Astrocyte (in vitro differentiated cells and primary cell): ENCODE data around the gene PDIA5. TPM values are rescaled to one million over a fixed set of nuclear protein-coding genes. Genes with fewer than 3 reads are reported as not detected.
A peak's percentile ranks its signal among the peaks of the same experiment; 100 is the strongest.

Source experiments
- DNase-seq: peaks from one replicate; pipeline ENCODE4 v3.0.0-alpha.2; 2010; ENCODE audit warnings: low read depth
- FAIRE-seq: peaks from 2 replicates; lab custom pipeline; 2011; peaks lifted over from hg19 to GRCh38; lab: Jason Lieb, UNC
- H2AFZ ChIP-seq: 2 replicates; pipeline ENCODE4 v1.6.0; 2012; ENCODE audit warnings: low read depth, low read length, inconsistent platforms
- H3K27ac ChIP-seq: 2 replicates; pipeline ENCODE4 v1.5.1; 2011; ENCODE audit warnings: low read depth, low read length, inconsistent platforms
- H3K27me3 ChIP-seq: 2 replicates; pipeline ENCODE4 v1.6.0; 2011; ENCODE audit warnings: low read length, inconsistent platforms; ENCODE audit not compliant: insufficient read depth
- H3K36me3 ChIP-seq: 2 replicates; pipeline ENCODE4 v1.5.1; 2011; ENCODE audit warnings: low read length, inconsistent platforms; ENCODE audit not compliant: insufficient read depth
- H3K4me1 ChIP-seq: 2 replicates; pipeline ENCODE4 v1.5.1; 2011; ENCODE audit warnings: low read length, inconsistent platforms; ENCODE audit not compliant: insufficient read depth
- H3K4me2 ChIP-seq: 2 replicates; pipeline ENCODE4 v1.6.0; 2012; ENCODE audit warnings: low read length, inconsistent platforms
- H3K4me3 ChIP-seq: 2 replicates; pipeline ENCODE4 v1.5.1; 2011; ENCODE audit warnings: low read depth, mild to moderate bottlenecking, low read length, inconsistent platforms; ENCODE audit not compliant: insufficient read depth
- H3K79me2 ChIP-seq: 2 replicates; pipeline ENCODE4 v1.6.0; 2012; ENCODE audit warnings: mild to moderate bottlenecking, low read length, inconsistent platforms; ENCODE audit not compliant: insufficient read depth
- H3K9ac ChIP-seq: 2 replicates; pipeline ENCODE4 v1.6.0; 2012; ENCODE audit warnings: mild to moderate bottlenecking, low read length, inconsistent platforms
- H3K9me3 ChIP-seq: 2 replicates; pipeline ENCODE4 v1.5.1; 2012; ENCODE audit warnings: low read depth, mild to moderate bottlenecking, low read length, inconsistent platforms; ENCODE audit not compliant: insufficient read depth
- H4K20me1 ChIP-seq: 2 replicates; pipeline ENCODE4 v1.6.0; 2012; ENCODE audit warnings: low read length, inconsistent platforms; ENCODE audit not compliant: insufficient read depth
- H3K27ac Mint-ChIP-seq: one replicate; pipeline ENCODE4 v1.8.0; 2021; ENCODE audit warnings: mild to moderate bottlenecking, mixed read lengths; ENCODE audit not compliant: unreplicated experiment
- H3K27me3 Mint-ChIP-seq: one replicate; pipeline ENCODE4 v1.8.0; 2021; ENCODE audit warnings: low read depth, mixed read lengths; ENCODE audit not compliant: unreplicated experiment
- H3K36me3 Mint-ChIP-seq: one replicate; pipeline ENCODE4 v1.8.0; 2021; ENCODE audit warnings: low read depth, mixed read lengths; ENCODE audit not compliant: unreplicated experiment
- H3K4me1 Mint-ChIP-seq: one replicate; pipeline ENCODE4 v1.8.0; 2021; ENCODE audit warnings: low read depth, mixed read lengths; ENCODE audit not compliant: unreplicated experiment
- H3K4me3 Mint-ChIP-seq: one replicate; pipeline ENCODE4 v1.8.0; 2021; ENCODE audit warnings: mild to moderate bottlenecking, moderate library complexity, mixed read lengths; ENCODE audit not compliant: unreplicated experiment
- H3K9me3 Mint-ChIP-seq: one replicate; pipeline ENCODE4 v1.8.0; 2021; ENCODE audit warnings: mild to moderate bottlenecking, mixed read lengths; ENCODE audit not compliant: unreplicated experiment
- EZH2 ChIP-seq: IDR thresholded peaks from 2 replicates; pipeline ENCODE4 v1.6.1; 2012; ENCODE audit warnings: mild to moderate bottlenecking, low read length, inconsistent platforms; ENCODE audit not compliant: insufficient read depth
- total RNA-seq: library from RNA; stranded (reverse); gene quantifications from 2 replicates; pipeline ENCODE4 v1.2.1, GENCODE V29; 2021
- TF ChIP-seq, protein P1 (sequence below): IDR thresholded peaks from 2 replicates; pipeline ENCODE4 v1.5.1; 2011; ENCODE audit warnings: low read depth, mild to moderate bottlenecking, inconsistent platforms, low read length, moderate library complexity; ENCODE audit not compliant: insufficient read depth

PDIA5 gene
- total RNA-seq, 1 donor from 2014 or later: 77.5 TPM

DNA sequence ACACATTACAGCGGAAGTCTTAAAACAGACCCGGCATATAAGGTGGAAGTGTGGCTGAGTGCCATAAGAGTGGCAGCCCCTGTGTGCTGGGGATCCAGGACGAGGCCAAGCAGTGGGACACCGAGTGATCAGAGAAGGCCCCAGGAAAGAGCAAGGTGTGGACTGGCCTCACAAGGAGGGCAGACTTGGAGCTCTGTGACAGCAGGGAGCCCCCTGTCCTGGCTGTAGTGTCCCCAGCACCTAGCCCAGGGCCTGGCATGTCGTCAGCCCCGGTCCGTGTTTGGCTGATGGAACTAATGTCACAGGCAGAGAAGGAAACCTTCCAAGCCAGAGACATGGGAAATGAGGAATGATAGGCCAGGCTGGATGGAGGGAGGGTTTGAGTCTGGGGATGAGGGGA is 4.8 kb downstream of the PDIA5 start:
- no peak for FAIRE-seq
- H3K4me1 ChIP-seq: no peaks in the 10 kb centered on the region
- no peak overlapping the region for H3K4me3 Mint-ChIP-seq
- H3K27me3 ChIP-seq: no peaks in the 10 kb centered on the region
- H3K9ac ChIP-seq: no peak overlapping the region
- DNase-seq: no peak
- H3K79me2 ChIP-seq: peaks cover 96% of the 10 kb centered on the region
- H3K36me3 ChIP-seq: no peaks in the 10 kb centered on the region
- peaks cover 86% of the 10 kb centered on the region for H4K20me1 ChIP-seq
- H3K9me3 Mint-ChIP-seq: no peaks in the 10 kb centered on the region
- no peaks in the 10 kb centered on the region for H3K27me3 Mint-ChIP-seq
- H3K36me3 Mint-ChIP-seq: peaks cover 3% of the 10 kb centered on the region
- no peak overlapping the region for H2AFZ ChIP-seq
- H3K4me3 ChIP-seq: no peak overlapping the region
- H3K4me1 Mint-ChIP-seq: peaks cover 31% of the 10 kb centered on the region
- no peak overlapping the region for H3K27ac Mint-ChIP-seq
- TF ChIP-seq, protein P1, sequence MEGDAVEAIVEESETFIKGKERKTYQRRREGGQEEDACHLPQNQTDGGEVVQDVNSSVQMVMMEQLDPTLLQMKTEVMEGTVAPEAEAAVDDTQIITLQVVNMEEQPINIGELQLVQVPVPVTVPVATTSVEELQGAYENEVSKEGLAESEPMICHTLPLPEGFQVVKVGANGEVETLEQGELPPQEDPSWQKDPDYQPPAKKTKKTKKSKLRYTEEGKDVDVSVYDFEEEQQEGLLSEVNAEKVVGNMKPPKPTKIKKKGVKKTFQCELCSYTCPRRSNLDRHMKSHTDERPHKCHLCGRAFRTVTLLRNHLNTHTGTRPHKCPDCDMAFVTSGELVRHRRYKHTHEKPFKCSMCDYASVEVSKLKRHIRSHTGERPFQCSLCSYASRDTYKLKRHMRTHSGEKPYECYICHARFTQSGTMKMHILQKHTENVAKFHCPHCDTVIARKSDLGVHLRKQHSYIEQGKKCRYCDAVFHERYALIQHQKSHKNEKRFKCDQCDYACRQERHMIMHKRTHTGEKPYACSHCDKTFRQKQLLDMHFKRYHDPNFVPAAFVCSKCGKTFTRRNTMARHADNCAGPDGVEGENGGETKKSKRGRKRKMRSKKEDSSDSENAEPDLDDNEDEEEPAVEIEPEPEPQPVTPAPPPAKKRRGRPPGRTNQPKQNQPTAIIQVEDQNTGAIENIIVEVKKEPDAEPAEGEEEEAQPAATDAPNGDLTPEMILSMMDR: no peak
- TF ChIP-seq EZH2: no peak
- no peaks in the 10 kb centered on the region for H3K9me3 ChIP-seq
- H3K4me2 ChIP-seq: no peak overlapping the region
- H3K27ac ChIP-seq: no peak overlapping the region

DNA sequence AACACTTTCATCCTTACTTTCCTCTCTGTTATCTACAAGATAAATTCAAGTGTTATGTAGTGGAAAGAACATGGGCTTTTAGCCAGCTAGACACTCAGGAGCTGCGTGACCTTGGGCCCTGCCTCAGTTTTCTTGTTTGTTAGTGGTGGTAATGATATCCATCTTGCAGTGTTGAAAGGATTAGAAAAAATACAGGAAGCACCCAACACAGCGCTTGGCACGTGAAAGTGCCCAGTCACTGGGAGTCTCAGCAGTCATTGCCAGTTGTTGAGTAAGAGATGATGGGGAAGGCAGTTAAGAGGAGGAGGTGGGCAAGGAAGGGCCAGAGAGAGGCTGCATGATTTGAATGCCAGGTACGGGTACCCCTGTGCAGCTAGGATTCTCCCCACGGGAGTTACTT is 5.3 kb downstream of the PDIA5 start:
- H3K9ac ChIP-seq: no peak overlapping the region
- H3K4me2 ChIP-seq: no peak overlapping the region
- DNase-seq (no peak), FAIRE-seq (no peak)
- no peaks in the 10 kb centered on the region for H3K36me3 ChIP-seq
- H3K27ac ChIP-seq: no peak overlapping the region
- peaks cover 100% of the 10 kb centered on the region for H3K79me2 ChIP-seq
- H3K27me3 ChIP-seq: peaks cover 3% of the 10 kb centered on the region
- H3K4me1 ChIP-seq: no peaks in the 10 kb centered on the region
- H2AFZ ChIP-seq: no peak overlapping the region
- peak overlapping the region; percentile 11 for H3K4me3 Mint-ChIP-seq
- no peaks in the 10 kb centered on the region for H3K27me3 Mint-ChIP-seq
- H4K20me1 ChIP-seq: peaks cover 92% of the 10 kb centered on the region
- no peak overlapping the region for H3K27ac Mint-ChIP-seq
- H3K4me3 ChIP-seq: no peak overlapping the region
- TF ChIP-seq EZH2: no peak
- TF ChIP-seq, protein P1: no peak
- peaks cover 32% of the 10 kb centered on the region for H3K4me1 Mint-ChIP-seq
- no peaks in the 10 kb centered on the region for H3K9me3 Mint-ChIP-seq
- no peaks in the 10 kb centered on the region for H3K9me3 ChIP-seq
- H3K36me3 Mint-ChIP-seq: peaks cover 3% of the 10 kb centered on the region

DNA sequence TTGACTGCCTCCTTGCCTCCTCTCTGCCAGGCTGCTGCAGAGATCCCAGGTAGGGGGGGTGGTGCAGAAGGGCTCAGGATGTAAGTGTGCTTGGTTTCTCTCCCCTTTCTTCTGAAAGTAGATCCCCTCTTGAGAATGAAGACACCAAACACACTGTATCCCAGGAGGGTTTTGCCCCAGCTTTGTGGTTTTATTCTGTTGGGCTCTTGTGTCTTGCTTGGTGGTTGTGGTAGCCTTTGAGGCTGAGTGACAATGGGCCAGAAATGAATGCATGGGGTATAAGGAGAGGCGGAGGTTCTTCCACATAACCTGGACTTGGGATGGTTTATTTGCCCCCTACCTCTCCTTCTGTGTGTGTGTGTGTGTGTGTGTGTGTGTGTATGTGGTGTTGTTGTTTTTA is 5.7 kb downstream of the PDIA5 start:
- H4K20me1 ChIP-seq: peaks cover 96% of the 10 kb centered on the region

More for the DNA sequence above, 5.7 kb downstream of the PDIA5 start:
- Histone ChIP-seq H2AFZ (no peak overlapping the region), H3K4me3 (no peak overlapping the region), H3K4me1 (no peaks in the 10 kb centered on the region), H3K27me3 (peaks cover 6% of the 10 kb centered on the region), H3K9ac (no peak overlapping the region), H3K9me3 (no peaks in the 10 kb centered on the region), H3K79me2 (peaks cover 100% of the 10 kb centered on the region), H3K27ac (no peak overlapping the region), H3K36me3 (no peaks in the 10 kb centered on the region), H3K4me2 (no peak overlapping the region)
- Mint-ChIP-seq H3K4me1 (peaks cover 32% of the 10 kb centered on the region), H3K27ac (no peak overlapping the region), H3K27me3 (no peaks in the 10 kb centered on the region), H3K9me3 (no peaks in the 10 kb centered on the region), H3K36me3 (peaks cover 3% of the 10 kb centered on the region), H3K4me3 (no peak overlapping the region)
- DNase-seq (no peak), FAIRE-seq (no peak)
- TF ChIP-seq, protein P1: no peak
- TF ChIP-seq EZH2: no peak
